Parathyroid adenoma (tissue), 2 donors: Measurements from ENCODE around the gene KIDINS220.

ENCODE experiments used
- H2AFZ ChIP-seq: fragments of 300-600 bp; sonication (generic); one replicate; pipeline ENCODE4 v1.7.0; 2017; ENCODE audit warnings: antibody characterized with exemption, mild to moderate bottlenecking
- H3K27ac ChIP-seq: fragments of 300-600 bp; sonication (generic); one replicate; pipeline ENCODE4 v1.7.0; 2017
- H3K27me3 ChIP-seq: fragments of 300-600 bp; sonication (generic); one replicate; pipeline ENCODE4 v1.7.0; 2017; ENCODE audit warnings: low read length; ENCODE audit not compliant: control insufficient read depth, insufficient read depth
- H3K36me3 ChIP-seq: fragments of 300-600 bp; sonication (generic); one replicate; pipeline ENCODE4 v1.7.0; 2017; ENCODE audit warnings: low read length; ENCODE audit not compliant: control insufficient read depth, insufficient read depth
- H3K4me1 ChIP-seq: fragments of 300-600 bp; sonication (generic); one replicate; pipeline ENCODE4 v1.7.0; 2017; ENCODE audit warnings: control low read depth
- H3K4me2 ChIP-seq: fragments of 300-600 bp; sonication (generic); one replicate; pipeline ENCODE4 v1.7.0; 2017; ENCODE audit warnings: low read length
- H3K4me3 ChIP-seq: fragments of 300-600 bp; sonication (generic); one replicate; pipeline ENCODE4 v1.7.0; 2017; ENCODE audit warnings: low read depth, low read length
- H3K79me2 ChIP-seq: fragments of 300-600 bp; sonication (generic); one replicate; pipeline ENCODE4 v1.7.0; 2017; ENCODE audit warnings: control low read depth
- H3K9ac ChIP-seq: fragments of 300-600 bp; sonication (generic); one replicate; pipeline ENCODE4 v1.7.0; 2017; ENCODE audit warnings: mild to moderate bottlenecking
- H3K9me3 ChIP-seq: fragments of 300-600 bp; sonication (generic); one replicate; pipeline ENCODE4 v1.7.0; 2017; ENCODE audit warnings: low read length; ENCODE audit not compliant: control insufficient read depth
- CTCF ChIP-seq: fragments of 300-600 bp; sonication (generic); IDR thresholded peaks from one replicate; pipeline ENCODE4 v1.7.0; 2017; ENCODE audit warnings: antibody characterized with exemption, mild to moderate bottlenecking
- donor health status: primary hyperparathyroidism.

Gene KIDINS220

GRCh38 chr2:8750221-8750620 is 87.2 kb downstream of the KIDINS220 start:
- no peak overlapping the region for H3K4me3 ChIP-seq
- H3K4me2 ChIP-seq = no peak overlapping the region
- no peak overlapping the region for H3K27ac ChIP-seq
- no peak for TF ChIP-seq CTCF
- no peaks in the 10 kb centered on the region for H3K9me3 ChIP-seq
- H3K27me3 ChIP-seq = no peaks in the 10 kb centered on the region
- H3K9ac ChIP-seq = no peak overlapping the region
- no peaks in the 10 kb centered on the region for H3K36me3 ChIP-seq
- no peak overlapping the region for H2AFZ ChIP-seq
- H3K79me2 ChIP-seq = peaks cover 2% of the 10 kb centered on the region
- no peaks in the 10 kb centered on the region for H3K4me1 ChIP-seq

DNA sequence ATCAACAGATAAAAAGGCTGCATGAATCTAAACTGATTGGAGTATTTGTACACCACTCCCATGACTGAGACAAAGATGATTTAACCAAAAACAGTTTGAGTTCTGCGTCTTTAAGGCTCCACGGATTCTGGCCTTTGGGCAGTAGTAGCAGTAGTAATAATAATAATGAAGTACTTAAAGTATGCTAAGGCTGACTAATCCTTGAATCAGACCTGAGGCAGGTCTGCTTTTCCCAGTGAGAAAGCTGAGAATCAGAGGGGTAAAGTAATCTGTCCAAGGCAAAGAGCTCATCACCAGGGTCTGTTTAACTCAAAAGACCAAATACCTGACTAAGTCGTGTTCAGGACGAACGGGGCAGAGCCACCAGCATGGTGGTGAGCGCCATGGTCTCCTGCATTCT is 94.2 kb downstream of the KIDINS220 start:
- H3K36me3 ChIP-seq = no peaks in the 10 kb centered on the region
- H3K27ac ChIP-seq = no peak overlapping the region
- H3K4me1 ChIP-seq = no peaks in the 10 kb centered on the region
- H3K4me2 ChIP-seq = no peak overlapping the region
- no peak overlapping the region for H3K4me3 ChIP-seq
- no peak overlapping the region for H3K9ac ChIP-seq
- no peaks in the 10 kb centered on the region for H3K79me2 ChIP-seq
- H2AFZ ChIP-seq = no peak overlapping the region
- no peaks in the 10 kb centered on the region for H3K9me3 ChIP-seq
- TF ChIP-seq CTCF = no peak
- H3K27me3 ChIP-seq = no peaks in the 10 kb centered on the region

GRCh38 chr2:8740136-8740535 is 97.3 kb downstream of the KIDINS220 start:
- Histone ChIP-seq H3K27me3 (no peaks in the 10 kb centered on the region), H3K4me3 (no peak overlapping the region), H3K9ac (no peak overlapping the region), H3K79me2 (no peaks in the 10 kb centered on the region), H3K36me3 (no peaks in the 10 kb centered on the region), H3K27ac (no peak overlapping the region), H3K4me2 (no peak overlapping the region), H3K9me3 (no peaks in the 10 kb centered on the region), H3K4me1 (no peaks in the 10 kb centered on the region), H2AFZ (no peak overlapping the region)
- TF ChIP-seq CTCF = no peak

DNA sequence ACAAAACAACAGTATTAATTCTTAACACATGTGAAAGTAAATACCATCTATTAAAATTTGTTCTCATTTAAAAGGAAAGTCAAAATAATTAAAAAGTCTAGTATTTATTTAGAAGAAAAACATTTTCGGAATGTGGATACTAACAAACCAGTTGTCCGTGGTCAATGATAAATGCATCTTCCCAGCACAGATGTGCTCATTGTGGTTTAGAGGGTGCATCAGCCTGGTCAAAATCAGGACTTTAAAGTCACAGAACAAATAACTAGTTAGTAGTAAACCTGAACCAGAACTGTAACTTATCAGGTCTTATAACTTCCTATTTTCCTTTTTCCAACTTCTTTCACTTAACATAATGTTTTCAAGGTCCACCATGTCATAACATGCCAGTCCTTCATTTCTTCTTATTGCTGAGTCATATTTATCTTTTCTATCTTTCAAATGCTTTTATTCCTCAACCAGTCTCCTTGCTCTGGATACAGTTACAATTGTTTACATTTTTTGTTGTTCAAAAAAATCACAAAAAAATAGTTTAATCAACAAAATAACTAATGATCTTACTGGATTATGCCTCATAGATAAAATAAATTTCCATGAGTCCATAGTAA is 99.7 kb downstream of the KIDINS220 start:
- Histone ChIP-seq H3K4me2 (no peak overlapping the region), H3K4me1 (no peaks in the 10 kb centered on the region), H2AFZ (no peak overlapping the region), H3K27me3 (no peaks in the 10 kb centered on the region), H3K9me3 (no peaks in the 10 kb centered on the region), H3K4me3 (no peak overlapping the region), H3K79me2 (no peaks in the 10 kb centered on the region), H3K36me3 (no peaks in the 10 kb centered on the region), H3K27ac (no peak overlapping the region), H3K9ac (no peak overlapping the region)
- no peak for TF ChIP-seq CTCF

DNA sequence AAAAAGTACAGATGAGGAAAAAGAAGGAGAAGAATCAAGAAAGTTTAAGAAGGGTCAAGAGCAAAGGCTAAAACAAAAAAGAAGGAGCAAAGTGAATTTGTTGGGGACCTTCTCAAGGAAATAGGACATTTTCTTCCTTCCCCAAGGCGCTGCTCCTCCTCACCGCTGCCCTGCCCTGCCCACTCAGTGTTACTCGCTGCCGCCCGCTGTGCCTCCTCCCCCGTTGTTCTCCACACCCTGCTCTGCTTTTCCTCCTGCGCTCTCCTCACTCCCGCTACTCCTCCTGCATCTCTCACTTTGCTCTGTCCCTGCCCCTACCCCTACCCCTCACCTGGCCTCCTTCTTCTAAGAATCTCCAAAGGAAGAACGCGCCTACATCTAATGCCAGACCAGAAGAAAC is 104.8 kb downstream of the KIDINS220 start:
- no peak overlapping the region for H3K9ac ChIP-seq
- no peak for TF ChIP-seq CTCF
- H3K4me3 ChIP-seq = no peak overlapping the region
- no peaks in the 10 kb centered on the region for H3K36me3 ChIP-seq
- no peak overlapping the region for H3K4me2 ChIP-seq
- no peaks in the 10 kb centered on the region for H3K4me1 ChIP-seq
- H3K79me2 ChIP-seq = no peaks in the 10 kb centered on the region
- H3K9me3 ChIP-seq = no peaks in the 10 kb centered on the region
- H2AFZ ChIP-seq = no peak overlapping the region
- no peaks in the 10 kb centered on the region for H3K27me3 ChIP-seq
- H3K27ac ChIP-seq = no peak overlapping the region
